Activated CD4-positive, alpha-beta T cell treated with anti-CD3 and anti-CD28 coated beads, Interleukin-2, Interleukin-4, amounts not matched to agents 100 ng/mL and 50 ng/mL, durations not matched to agents 16 hours and 8 hours (primary cell): ENCODE results near the gene GALE.
"Not testable (repeated sequence)": the region's sequence is repeated elsewhere in the genome, so short reads cannot be mapped to it uniquely, and the experiment has no call there.

ENCODE experiments used
- DNase-seq: peaks from one replicate; pipeline ENCODE4 v3.0.0-alpha.2; 2020; ENCODE audit warnings: low spot score

GALE gene

DNA sequence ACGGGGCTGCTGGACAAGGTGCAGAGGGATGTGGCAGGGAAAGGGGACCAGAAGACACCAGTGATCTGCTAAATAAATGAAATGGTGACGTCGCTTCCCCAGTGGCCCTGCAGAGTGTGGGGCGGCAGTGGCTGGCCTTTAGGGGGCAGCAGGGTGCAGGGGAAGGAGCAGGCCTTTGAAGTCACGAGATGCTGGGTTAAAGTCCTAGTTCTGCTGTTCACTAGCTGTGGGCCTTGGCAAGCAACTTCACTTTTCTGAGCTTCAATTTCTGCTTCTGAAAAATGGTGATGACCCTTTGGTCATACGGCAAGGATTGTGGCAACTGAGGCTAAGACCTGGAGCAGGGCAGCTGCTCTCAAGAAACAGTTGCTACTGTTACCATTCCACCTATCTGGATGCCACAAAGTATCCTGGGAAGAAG, 9.2 kb upstream of the GALE start:
- DNase-seq = peak; percentile 87

DNA sequence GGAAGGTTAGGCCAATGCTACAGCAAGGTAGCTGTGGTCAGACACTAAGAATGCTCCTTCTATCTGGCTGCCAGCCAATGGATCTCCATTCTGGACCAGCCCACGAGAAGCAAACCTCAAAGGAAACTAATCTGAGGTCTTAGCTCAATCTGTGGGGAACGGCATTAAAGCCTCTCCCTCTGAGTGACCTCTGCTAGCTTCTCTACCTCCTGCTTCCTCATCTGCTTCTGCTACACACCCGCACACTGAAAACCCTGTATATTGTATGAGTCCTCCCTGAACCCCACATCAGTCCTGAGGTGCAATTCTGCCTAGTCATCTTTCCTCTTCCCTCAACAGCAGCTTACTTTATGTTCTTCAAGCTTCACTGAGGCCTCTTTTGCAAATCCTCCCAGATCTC, 6.9 kb upstream of the GALE start:
- no peak for DNase-seq

DNA sequence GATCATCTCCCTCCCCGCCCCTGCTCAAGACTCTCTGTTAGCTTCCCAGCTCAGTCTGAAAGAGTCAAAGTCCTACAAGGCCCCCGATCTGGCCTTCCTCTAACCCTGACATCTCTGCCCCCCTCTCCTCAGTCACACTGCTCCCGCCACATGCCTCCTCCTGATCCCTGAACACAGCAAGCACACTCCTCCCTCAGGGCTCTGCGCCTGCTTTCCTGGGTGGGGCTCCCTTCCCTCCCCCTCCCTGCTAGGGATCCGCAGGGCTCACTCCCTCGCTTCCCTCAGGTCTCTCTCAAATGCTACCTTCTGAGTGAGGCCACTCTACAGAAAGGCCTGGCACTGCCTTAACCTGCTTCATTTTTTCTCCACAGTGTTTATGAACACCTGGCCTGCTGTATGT, 5.7 kb upstream of the GALE start:
- no peak for DNase-seq

DNA sequence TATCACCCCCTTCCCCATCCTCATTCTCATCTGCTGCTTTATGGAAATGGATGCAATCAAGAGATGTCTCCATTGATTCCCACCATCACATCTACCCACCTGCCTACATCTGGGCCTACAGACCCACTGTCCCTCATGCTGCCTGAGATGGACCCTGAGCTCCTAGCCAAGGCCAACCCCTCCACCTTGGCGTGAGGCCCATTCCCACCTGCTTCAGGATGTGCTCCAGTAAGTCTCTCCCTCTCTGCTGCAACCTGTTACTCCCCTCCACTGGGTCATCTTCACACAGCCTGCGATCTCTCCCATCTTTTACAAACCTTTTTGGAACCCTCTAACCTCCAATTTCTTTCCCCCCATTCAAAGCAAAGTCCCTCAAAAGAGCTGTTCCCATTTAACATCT, 4.5 kb upstream of the GALE start:
- no peak for DNase-seq

DNA sequence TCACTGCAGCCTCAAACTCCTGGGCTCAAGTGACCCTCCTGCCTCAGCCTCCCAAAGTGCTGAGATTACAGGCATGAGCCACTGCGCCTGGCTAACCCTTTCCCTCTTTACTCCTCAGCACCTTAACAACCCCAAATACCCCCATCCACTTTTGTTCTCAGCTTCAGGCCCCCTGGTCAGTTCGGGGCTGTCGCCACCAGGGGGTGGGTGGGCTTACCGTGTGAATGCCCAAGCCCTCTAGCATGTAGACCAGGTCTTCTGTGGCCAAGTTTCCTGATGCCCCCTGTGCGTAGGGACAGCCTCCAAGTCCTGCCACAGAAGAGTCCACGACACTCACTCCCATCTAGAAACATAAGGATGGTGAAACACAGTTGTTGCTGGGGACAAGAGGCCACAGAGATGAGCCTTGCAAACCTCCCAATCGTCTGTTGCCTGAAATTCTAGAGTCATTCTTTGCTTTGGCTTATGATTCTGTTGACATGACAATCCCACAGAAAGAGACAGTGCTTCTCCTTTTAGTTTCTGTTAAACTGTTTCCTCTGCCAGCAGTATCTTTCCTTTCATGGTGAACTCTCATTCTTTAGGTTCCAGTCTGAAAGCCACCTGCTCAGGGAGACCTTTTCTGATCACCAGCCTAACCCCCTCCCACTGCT, 3.8 kb upstream of the GALE start:
- no peak for DNase-seq

DNA sequence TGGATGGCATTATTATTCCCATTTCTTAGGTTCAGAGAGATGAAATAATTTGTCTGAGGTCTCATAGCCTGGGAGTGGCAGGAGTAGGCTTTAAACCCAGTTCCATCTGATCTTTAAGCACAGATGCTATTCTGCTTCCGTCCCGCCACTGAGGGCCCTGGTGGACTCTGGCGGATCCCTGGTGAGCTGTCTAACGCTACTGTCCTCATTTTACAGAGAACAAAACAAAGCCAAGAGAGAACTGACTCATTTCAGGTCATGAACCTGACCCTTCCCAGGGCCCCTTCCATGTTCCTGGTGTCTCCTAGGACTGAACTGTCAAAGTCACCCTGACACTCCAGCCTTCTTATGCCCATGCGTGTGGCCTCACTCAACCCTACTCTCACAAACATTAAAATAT, 3.1 kb upstream of the GALE start:
- DNase-seq = no peak

DNA sequence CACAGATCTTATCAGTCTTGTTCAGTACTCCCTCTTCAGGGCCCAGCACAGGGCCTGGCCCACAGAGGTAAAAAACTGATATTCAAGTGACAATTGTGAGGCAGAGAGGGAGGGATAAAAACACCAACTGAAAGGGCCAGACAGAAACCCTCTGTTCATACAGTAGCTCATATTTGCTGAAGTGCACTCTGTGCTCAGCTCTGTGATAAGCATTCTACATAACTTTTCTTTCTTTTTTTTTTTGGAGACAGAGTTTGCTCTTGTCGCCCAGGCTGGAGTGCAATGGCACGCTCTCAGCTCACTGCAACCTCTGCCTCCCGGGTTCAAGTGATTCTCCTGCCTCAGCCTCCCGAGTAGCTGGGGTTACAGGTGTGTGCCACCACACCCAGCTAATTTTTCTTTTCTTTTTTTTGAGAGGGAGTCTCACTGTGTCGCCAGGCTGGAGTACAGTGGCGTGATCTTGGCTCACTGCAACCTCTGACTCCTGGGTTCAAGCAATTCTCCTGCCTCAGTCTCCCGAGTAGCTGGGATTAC, 2.3 kb upstream of the GALE start:
- not testable (repeated sequence) for DNase-seq

DNA sequence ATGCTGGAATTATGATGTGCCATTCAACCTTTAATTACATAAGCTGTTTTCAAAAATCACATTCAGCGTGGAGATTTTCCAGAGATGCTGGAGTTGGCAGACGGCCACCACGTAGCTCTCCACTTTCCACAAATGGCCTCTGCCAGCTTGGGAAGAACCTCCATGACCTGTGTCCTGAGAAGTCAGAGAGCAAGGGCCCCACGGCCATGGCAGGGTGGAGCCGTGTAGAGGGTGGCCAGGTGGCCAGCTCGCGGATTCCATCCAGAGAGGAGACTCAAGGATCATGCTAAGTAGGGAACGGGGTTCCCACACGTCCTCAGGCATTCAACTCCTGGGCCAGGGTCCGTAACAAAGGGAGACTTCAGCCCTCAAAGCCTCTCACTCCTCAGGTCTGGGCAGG, 1.3 kb upstream of the GALE start:
- DNase-seq = no peak

DNA sequence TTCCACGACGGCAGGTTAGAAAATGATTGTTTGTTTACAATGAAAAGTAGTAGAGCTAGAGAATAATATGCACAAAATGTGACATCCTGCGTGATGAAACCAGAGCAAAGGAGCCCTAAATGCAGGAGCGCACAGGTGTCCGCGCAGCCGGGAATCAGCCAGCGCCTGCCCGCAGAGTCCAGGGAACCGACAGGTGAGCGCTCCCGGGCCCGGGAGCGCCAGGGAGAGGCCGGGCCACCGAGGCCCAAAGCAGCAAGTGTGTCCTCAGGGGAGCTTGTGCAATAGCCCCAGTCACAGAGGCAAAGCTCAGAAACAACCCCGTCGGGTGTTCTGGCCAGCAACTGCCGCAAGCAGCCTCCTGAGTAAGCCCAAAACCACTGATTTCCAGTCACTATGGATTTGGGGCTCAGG, 789 bp upstream of the GALE start:
- DNase-seq = no peak

DNA sequence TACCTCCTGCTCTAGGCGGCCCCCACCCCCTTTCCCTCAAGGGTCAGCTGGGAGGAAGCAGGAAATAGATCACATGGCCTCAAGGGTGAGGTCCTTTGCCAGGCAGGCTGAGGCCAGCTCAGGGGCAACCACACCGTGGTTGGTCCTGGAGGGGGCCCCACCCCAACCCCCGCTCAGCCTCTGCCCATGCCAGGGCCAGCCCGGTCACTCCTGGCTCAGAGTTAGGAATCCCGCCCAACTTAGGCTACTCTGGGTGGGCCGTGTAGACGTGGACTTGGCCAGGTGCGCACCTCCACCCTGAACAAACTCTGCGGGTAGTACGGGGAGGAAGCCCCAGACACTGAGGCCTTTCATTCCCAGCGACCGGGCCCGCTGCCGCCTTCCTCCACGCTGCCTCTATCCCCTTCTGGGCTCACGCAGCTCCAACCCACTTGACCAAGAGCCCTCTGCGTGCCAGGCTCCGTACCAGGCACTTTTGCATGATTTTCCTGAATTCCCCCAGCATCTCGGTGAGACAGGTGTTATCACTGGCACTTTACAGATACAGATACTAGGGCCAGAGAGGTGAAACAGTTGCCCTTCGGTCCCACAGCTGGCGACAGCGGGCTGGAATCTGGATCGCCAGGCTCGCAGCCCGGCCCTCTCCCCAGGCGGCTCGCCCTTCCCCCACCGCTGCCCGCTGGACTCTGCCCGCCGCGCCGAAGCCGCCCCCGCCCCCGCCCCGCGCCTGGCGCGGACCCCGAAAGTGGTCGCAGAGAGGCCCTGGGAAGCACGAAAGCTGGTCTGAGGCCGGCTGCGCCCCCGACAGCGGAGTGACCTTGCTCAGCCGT, 769 bp downstream of the GALE start:
- peak; percentile 66 for DNase-seq

DNA sequence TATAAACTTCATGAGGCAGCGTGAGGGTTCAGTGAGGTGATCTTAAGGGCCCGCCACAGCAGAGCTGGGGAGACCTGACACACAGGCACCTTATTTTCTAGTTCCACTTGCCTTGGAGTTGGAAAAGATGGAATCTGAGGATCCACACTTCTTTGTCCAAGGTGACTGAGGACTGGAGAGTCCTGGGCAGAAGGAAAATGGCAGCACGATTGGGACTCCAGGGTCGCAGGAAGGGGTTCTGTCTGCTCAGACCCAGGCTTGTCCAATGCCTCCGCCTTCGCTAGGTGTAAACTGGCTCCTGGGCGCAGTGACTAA, 1.3 kb downstream of the GALE start:
- no peak for DNase-seq

DNA sequence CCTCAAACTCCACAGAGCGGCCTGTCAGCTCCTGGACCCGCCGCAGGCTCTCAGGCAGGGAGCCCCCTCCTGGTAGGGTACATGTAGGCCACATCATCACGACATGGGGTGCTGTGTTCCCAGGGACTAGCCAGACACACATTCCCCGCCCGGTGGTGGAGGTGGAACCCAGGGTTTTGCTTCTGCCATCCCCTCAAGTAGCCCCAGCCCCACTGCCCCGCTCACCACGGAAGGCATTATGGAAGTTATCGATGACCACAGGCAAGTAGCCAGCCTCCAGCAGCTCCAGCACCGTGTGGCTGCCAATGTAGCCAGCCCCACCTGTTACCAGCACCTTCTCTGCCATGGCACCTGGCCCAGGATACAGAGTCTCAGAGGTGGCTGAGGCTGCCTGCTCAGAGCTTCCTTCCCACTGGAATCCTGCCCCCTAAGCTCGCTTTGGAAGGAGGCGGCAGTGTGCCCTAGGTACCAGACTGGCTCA, 1.9 kb downstream of the GALE start:
- no peak for DNase-seq

DNA sequence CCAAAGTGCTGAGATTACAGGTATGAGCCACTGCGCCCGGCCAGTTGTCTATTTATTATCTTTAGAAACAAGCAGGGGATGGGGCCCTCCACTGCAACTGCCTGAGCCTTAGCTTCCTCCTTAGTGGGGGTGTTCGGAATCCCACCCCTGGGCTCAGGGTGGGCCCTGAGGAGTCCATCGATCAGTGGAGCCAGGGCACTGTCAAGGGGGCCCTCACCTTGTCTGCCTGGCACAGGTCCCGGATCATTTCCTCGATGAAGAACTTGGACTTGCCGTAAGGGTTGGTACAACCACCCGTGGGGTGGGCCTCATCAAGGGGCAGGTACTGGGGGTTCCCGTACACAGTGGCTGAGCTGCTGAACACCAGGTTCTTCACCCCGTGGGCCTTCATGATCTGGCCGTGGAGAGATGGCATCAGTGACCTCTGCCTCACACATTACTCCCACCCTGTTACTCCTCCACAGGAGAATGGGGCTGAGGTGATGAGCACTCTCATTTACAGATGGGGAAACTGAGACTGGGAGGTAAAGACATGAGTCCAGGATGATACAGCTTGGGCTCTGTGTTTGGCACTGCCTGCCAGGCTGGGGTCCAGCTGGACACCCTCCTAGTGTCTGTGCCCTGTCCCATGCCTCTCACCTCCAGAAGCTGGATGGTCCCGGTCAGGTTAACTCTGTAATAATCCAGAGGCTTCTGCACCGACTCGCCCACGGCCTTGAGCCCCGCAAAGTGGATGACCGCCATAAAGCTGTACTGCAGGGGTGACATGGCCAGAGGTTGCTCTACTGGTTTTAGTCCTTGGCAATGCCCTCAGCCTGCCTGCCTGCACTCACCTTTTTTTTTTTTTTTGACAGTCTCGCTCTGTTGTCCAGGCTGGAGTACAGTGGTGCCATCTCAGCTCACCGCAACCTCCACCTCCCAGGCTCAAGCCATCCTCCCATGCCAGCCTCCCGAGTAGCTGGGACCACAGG, 2.8 kb downstream of the GALE start:
- no peak for DNase-seq

DNA sequence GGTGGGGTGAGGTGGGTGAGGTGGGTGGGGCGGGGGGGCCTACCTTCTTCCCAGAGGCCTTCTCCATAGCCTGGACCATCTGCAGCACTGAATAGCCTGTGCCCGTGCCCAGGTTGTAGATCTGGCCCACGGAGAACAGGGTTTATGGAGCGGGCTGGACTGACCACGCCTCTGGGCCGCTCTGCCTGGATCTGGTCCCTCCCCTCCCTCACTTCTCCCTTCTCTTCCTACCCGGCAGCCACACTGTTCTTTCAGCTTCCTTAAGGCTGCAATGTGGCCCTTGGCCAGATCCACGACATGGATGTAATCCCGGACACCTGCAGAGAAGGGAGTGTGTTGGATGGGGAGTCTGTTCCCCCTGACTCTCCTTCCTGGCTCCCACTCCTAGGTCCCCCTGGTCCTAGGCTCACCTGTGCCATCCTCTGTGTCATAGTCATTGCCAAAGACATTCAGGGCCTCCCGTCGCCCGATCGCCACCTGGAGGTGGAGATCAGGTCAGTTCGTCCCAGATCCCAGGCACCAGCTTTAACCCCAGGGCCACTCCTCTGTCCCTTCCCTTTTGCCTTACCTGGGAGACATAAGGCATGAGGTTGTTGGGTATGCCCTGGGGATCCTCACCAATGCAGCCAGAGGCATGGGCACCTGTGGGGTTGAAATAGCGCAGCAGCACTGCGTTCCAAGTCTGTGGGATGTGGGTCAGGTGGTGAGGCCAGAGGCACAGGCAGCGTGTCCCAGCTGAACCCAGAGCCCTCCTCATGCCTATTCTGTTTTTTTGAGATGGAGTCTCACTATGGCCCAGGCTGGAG, 3.9 kb downstream of the GALE start:
- no peak for DNase-seq

DNA sequence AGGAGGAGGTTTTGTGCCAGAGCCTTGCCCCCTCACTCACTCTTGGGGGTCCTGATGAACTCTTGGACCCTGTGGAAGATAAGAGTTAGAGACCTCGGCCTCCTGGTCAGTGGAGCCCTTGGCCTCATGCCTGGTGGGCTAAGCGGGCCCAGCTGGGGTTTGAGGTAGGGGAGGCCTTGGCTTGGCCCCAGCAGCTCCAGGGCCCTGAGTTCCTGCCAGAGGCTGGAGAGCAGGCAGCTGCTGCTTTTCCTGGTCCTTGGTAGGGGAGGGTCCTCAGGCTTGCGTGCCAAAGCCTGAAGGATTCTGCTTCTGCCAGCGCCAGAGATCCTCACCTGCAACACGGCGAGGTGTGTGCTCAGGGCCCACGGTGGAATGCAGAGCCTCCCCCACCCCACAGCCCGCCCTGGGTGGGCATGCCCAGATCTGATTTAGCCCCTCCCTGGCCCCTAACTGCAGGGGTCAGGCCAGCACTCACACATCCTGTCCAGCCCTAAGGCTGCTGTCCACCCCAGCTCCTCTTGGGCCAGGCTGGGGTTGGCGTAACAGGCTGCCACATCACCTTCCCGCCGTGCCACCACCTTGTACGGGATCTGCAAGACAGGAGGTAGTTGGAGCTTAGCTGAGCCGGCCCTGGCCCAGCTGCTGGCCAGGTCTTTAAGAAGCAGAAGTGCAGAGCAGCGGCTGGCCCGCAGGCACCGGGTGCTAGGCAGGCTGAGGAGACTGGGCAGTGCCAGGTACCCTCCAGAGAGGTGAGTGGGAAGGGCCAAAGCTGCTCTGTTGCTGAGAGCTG, 4.7 kb downstream of the GALE start:
- no peak for DNase-seq

DNA sequence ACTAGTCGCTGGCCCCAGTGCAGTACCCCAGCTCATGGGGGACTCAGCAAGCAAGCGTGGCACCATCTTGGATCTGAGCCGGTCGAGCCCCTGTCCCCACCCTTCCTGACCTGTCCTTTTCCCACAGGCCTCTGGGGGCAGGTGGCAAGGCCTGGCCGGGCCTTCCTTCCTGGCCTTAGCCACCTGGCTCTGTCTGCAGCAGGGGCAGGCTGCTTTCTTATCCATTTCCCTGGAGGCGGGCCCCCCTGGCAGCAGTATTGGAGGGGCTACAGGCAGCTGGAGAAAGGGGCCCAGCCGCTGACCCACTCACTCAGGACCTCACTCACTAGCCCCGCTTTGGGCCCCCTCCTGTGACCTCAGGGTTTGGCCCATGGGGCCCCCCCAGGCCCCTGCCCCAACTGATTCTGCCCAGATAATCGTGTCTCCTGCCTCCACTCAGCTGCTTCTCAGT, 5.8 kb downstream of the GALE start:
- DNase-seq = not testable (repeated sequence)

DNA sequence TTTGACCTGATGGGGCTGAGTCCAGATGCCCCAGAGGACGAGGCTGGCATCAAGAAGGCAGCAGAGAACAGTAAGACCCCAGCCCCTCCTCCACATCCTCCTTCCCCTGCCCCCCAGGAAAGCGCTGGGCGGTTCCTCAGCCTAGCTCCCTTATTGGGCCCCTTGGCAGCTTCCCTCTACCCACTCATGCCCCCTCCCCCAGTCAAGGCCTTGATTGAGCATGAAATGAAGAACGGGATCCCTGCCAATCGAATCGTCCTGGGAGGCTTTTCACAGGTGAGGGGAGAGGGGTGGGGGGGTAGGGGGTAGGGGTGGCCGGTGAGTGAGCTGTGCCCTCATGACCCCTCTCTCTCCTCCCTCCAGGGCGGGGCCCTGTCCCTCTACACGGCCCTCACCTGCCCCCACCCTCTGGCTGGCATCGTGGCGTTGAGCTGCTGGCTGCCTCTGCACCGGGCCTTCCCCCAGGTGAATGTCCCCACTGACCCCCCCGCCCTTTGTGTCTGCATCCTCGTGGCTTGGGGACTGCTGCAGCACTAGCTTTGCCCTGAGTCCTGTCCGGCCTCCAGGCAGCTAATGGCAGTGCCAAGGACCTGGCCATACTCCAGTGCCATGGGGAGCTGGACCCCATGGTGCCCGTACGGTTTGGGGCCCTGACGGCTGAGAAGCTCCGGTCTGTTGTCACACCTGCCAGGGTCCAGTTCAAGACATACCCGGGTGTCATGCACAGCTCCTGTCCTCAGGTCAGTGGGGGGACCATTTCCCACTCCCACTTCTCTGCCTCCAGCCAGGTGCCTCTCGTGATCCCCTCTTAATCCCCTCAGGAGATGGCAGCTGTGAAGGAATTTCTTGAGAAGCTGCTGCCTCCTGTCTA, 6.5 kb downstream of the GALE start:
- DNase-seq = no peak

DNA sequence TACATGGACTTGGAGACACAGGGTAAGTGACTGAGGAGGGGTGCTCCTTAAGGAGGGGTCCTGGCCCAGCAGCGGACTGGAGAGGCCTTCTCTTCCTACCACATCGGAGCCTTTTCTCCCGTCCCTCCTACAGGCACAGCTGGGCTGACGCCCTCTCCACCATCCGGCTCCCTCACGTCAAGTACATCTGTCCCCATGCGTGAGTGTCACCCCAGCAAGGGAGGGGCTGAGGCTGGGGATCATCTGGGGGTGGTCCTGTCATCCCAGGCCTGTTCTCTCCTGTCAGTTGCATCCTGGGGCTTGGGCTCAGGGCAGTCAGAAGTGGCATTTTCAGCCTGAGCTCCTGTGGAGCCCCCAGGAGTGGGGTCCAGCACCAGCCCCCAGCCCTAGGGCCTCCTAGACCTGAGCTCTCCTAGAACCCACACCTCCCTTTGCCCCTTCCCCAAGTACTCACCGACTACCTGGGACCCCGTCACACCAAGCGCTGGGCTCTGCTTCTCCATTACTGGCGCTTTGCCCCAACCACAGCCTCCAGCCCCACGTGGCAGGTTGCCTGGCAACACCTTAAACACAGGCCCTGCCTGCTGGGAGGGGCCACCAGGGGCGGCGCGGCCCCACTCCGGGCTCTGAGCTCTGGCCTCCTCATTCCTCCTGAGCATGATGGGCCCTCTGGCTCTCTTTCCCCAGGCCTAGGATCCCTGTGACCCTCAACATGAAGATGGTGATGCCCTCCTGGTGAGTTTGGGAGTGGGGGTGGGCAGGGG, 7.4 kb downstream of the GALE start:
- DNase-seq = no peak
